SW480 (cell line): ENCODE data around the gene TXNDC17.
A peak's percentile ranks its signal among the peaks of the same experiment; 100 is the strongest.
"Not testable (repeated sequence)": the region's sequence is repeated elsewhere in the genome, so short reads cannot be mapped to it uniquely, and the experiment has no call there.

Experiments
- DNase-seq: peaks from one replicate; pipeline ENCODE4 v3.0.0-alpha.2; 2016; ENCODE audit warnings: low spot score

TXNDC17 gene

GRCh38 chr17:6637458-6637840 lies 3.4 kb upstream of the TXNDC17 start:
- no peak for DNase-seq

- no peak for DNase-seq
Measured at GRCh38 chr17:6638046-6638908, 2.6 kb upstream of the TXNDC17 start.

DNA sequence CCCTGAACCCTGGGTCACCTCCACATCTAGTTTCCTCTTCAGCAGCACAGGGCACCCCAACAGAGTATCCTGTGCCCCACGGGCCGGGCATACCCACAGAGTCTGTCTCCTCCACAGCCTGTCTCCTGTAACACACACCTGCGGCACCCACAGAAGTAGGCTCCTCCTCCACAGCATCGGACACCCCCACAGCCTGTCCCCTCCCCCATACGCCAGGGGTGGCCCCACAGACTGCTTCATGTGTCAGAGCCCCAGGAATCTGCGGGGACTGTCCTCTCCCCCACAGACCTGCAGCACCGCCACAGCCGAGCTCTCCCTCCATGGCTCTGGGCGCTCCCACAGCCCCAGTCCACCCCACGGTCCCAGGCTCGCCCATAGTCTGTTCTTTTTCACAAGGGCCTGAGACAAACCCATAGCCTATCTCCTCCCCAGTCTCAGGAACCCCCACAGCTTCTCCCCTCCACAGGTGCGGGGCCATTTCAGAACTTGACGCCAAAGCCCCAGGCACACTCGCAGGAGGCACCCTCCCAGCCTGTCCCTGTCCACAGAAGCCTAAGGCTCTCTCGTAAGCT lies 1.8 kb upstream of the TXNDC17 start:
- DNase-seq: no peak

DNA sequence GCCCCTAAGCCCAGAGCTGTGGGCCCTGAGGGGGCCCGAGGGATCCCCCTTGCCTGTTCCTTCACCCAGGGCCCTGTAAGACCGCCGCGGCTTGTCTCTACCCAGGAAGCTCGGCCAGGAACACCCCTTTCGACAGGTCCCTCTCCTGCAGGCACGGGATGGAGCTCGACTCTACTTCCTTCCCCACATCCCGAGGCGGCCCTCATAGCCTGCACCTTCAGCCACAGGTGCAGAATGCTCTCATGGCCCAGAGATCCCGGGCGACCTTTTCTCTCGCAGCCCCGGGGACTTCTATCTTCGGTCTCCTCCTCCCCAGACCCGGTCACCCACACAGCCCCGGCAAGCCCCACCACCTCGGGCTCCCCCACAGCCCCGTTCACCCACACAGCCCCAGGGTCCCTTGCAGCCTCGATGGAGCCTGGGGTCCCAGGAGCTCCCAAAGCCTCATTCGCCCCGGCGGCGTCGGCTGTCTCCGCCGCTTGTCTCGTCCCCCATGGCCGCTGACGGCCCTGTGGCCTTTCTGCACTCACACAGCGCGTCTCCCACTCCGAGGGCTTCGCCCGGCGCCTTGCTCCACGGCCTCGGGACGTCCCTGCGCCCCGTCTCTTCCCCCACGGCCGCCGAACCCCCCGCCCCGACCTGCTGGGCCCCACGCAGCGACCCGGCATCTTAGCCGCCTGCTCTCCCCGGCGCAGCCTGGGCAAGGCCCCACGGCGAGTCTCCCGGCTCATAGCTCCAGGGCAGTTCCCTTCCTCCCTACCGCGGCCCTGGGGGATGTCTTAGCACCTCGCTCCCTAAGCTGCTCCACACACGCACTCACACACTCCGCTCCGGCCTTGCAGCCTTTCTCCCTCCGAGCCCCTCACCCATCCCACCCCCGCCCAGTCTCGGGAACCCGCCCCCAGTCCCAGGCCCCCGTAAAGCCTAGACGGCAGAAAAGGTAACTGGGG lies 999 bp upstream of the TXNDC17 start:
- DNase-seq: peak; percentile 44

DNA sequence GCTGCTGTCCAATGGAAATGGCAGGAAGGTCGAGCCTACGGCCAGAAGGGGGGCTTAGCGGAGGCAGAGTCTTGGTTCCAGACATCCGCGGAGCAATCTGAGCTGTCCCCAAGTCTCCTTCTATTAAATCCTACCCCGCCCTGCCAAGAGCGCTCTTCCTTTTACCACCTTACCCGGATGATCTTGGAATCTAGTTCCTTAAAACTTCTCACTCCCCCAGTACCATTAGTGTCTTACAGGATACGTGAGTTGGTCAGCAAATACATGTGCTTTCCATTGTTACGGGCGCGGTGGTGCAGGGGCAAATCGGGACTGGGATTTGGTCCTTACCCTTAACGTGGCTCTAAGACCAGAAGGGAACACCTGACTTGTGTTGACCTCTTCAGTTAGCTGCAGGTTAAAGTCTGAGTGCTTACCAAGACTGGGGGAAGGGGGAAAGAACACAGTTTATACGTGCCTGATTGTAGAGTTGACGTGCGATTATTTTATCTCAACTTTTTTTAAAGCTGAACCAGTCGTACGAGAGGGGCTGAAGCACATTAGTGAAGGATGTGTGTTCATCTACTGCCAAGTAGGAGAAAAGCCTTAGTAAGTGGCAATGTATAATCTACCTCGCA lies 495 bp downstream of the TXNDC17 start:
- DNase-seq: peak; percentile 46

- DNase-seq: no peak
Measured at GRCh38 chr17:6642592-6642991, 1.7 kb downstream of the TXNDC17 start.

DNA sequence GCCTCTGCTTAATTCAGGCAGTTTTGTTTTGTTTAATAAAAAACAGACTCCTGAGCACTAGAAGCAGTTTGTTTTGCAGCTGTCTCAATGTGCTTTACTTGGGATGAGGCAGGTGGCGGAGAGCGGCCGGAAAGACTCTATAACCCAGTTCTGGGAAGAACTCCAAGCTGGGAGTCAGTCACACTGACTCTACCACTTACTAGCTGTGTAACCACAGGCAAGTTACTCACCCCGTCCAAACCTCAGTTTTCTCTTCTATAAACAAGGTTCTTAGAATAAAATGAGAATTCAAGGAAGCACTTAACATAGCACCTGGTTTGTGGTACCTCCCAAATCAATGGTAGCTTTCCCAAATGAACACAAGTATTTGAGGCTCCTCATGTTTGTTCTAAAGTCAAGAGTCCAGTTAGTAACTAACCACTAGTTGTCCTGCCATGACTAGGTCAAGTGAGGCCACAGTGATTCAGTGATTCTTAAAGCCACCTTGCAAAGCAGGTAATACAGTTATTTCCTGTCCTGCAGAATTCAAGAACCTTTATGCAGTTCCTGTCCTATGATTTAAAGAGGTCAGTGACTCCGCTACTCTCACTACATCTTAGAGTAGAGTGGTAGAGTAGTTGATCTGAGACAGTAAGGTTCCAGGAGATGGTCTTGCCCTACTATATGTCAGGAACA lies 2.7 kb downstream of the TXNDC17 start:
- no peak for DNase-seq

DNA sequence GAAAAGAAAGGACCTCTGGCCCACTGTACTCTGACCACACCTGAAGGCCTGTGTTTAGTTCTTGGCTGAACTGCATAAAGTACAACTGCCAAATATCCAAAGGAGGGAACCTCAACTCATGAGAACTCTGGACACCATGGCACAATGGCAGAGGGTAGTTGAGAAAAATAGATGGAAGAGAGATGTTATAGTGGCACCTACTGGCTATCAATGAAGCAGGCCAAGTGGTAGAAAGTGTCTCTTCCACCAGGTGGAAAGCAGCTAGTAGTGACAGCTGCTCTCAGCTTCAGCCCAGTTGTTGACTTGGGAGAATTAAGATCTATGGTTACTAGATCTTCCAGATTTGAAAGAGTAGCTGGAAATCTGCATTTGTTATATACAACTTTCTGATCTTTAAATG lies 7.3 kb downstream of the TXNDC17 start:
- no peak for DNase-seq

GRCh38 chr17:6651354-6651918 lies 10.6 kb downstream of the TXNDC17 start, which contains the start of the genes C17orf100 and MED31:
TSS of gene C17orf100 (plus strand) at chr17:6651762. CDS start at chr17:6651914, 152 bp downstream.
TSS of gene MED31 (minus strand) at chr17:6651605. CDS start at chr17:6651528, 77 bp downstream.
- DNase-seq: peak; percentile 95

DNA sequence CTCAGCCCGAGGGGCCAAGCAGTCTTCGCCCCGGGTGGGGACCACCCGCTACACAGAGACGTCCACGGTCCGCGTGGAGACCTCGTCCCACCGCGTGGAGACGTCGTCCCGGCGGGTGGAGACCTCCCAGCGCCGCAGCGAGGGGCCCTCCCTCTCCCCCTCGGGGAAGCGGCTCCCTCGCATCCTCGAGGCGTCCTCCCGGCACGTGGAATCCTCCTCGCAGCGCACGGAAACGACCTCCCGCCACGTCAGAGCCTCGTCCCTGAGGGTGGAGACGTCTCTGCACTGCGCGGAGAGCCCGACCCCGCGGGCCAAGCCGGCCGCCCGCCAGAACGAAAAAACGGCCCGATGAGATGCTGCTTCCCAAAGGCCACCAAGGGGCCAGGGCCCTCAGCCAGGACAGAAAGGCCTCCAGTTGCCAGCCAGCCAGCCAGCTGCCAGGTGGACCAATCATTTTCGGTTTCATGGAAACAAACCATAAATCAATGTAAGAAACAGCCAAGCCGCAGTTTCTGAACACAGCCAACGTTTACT lies 11.1 kb downstream of the TXNDC17 start:
- DNase-seq: no peak

DNA sequence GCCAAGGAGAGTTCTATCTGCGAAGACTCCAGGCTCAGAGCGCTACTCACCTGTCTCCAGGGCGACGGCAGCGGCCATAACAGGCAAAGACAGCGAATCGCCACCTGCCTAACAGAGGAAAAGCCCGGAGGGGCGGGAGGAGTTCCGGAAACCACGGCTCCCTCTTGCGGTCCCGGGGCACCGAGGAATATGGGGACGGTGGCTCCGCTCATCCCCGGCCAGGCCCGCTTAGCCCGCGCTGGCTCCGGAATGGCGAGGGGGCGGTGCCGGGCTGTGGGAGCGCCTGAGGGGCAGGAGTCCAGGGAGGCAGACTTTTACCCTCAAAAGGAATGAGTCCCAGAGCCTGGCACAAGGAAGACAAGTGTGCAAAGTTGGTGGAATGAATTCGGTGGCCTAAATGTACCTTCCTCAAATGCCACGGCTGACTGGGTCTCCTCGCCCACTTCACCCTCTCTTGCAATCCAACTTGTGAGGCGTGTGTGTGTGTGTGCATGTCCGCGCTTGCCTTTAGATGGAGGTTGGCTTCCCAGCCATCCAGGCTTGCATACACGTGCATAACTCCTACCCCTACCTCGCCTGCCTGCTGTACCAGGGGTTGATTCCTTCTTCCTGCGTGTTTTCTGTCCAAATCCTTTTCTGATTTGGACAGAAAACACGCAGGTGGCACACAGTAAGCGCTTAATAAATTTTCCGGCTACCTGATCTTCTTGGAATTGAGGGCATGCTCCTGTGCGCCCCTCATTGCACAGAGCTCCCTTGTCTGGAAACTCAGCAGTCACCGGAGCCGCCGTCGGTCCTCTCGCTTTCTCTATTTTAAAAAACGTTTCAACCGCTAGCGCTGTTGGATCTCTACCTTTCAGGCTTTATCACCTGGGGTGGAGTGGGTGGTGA lies 14.2 kb downstream of the TXNDC17 start:
- peak; percentile 79 for DNase-seq

- DNase-seq: not testable (repeated sequence)
Measured at GRCh38 chr17:6655732-6656361, 15.0 kb downstream of the TXNDC17 start.

DNA sequence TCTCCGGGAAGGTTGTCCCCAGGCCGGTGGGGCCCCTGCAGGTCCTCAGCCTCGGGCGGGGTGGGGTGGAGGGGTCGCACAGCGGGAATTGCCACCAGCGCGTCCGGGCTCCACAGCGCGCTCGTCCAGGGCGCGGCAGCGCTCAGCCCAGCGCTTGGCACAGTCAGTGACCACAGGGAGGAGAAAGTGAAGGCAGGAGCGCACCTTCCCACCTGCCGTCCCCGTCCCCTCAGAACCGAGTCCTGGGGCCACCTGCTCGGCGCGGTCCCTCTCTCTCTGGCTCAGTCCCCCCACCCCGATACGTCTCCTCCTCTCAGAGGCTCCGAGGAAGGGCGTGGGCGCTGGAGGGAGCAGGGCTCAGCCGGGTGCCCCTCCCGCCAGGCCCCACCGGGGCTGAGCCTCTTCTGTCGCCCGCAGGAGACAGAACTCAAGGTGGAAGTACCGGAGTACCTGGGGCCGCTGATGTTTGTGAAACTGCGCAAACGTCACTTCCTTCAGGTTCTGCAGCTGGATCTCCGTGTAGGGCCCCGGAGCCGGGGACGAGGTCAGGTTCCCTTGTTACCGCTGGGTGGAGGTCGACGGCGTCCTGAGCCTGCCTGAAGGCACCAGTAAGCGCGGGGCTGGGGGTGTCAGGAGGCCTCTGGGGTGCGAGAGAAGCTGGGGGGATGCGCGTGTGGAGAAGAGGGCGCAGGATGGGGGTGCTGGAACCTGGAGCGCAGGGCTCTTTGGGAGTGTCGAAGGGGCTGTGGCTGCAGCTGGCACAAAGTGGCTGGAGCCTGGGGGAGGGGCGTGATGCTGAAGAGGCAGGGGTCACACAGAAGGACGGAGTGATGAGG lies 16.2 kb downstream of the TXNDC17 start:
- not testable (repeated sequence) for DNase-seq

DNA sequence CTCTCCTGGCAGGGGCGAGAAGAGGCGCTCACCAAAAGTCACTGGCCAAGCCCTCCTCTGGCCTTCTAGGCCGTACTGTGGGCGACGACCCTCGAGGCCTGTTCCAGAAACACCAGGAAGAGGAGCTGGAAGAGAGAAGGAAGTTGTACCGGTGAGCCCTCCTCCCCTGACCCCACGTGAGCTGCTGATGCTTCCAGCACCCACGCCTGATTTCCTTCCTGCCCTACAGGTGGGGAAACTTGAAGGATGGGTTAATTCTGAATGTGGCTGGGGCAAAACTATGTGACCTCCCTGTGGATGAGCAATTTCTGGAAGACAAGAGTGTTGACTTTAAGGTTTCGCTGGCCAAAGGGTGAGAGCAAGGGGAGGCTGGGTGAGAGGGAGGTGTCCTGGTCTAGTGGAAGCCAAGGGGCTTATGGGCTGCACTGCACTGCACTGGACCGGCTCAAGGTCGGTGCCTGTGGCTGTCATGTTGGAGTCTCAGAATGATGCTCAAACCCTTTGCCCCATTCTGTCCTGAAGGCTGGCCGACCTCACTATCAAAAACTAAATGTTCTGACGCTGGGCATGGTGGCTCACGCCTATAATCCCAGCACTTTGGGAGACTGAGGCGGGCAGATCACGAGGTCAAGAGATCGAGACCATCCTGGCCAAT lies 16.9 kb downstream of the TXNDC17 start:
- no peak for DNase-seq

GRCh38 chr17:6658411-6658810 lies 17.6 kb downstream of the TXNDC17 start:
- not testable (repeated sequence) for DNase-seq

- no peak for DNase-seq
Measured at GRCh38 chr17:6660101-6660500, 19.2 kb downstream of the TXNDC17 start.

- DNase-seq: no peak
Measured at GRCh38 chr17:6660805-6661463, 20.1 kb downstream of the TXNDC17 start.
